ENCODE data around the gene SLC16A13. TPM values are rescaled to one million over a fixed set of nuclear protein-coding genes. Genes with fewer than 3 reads are reported as not detected.
"Not testable (repeated sequence)": the region's sequence is repeated elsewhere in the genome, so short reads cannot be mapped to it uniquely, and the experiment has no call there.

Gene SLC16A13
- 10 to 100 TPM; 11.7 to 19.1 TPM for total RNA-seq

- Mint-ChIP-seq H3K4me3 (peak within 1 kb of the TSS; percentile 90), H3K9me3 (no peaks in the 10 kb centered on the region), H3K36me3 (no peaks in the 10 kb centered on the region), H3K4me1 (ENCODE audit: low read depth in 2 of 2) (peaks cover 41 to 42% of the 10 kb centered on the region in 2 donors), H3K27me3 (no peaks in the 10 kb centered on the region), H3K27ac (peak within 1 kb of the TSS; percentile 97)
- DNase-seq (ENCODE audit: low spot score) (peak; percentile 99), ATAC-seq (peak; percentile 97 to 98)
Measured at GRCh38 chr17:7035591-7036368, at the start of gene SLC16A13. SLC16A13 (plus strand) TSS chr17:7036015; CDS start chr17:7036383, 368 bp downstream.

- H3K27me3 Mint-ChIP-seq, result no peaks in the 10 kb centered on the region
- ATAC-seq (no peak), DNase-seq (ENCODE audit: low spot score) (no peak)
- H3K4me3 Mint-ChIP-seq, result no peak overlapping the region
- no peak overlapping the region for H3K27ac Mint-ChIP-seq
- H3K9me3 Mint-ChIP-seq, result no peaks in the 10 kb centered on the region
- no peaks in the 10 kb centered on the region for H3K36me3 Mint-ChIP-seq
- no peaks in the 10 kb centered on the region for H3K4me1 Mint-ChIP-seq (ENCODE audit: low read depth in 2 of 2)
Measured at GRCh38 chr17:6986676-6987075, 49.1 kb upstream of the SLC16A13 start.

- H3K27me3 Mint-ChIP-seq, result no peaks in the 10 kb centered on the region
- ATAC-seq (no peak), DNase-seq (ENCODE audit: low spot score) (no peak)
- H3K4me1 Mint-ChIP-seq (ENCODE audit: low read depth in 2 of 2), result no peaks in the 10 kb centered on the region
- H3K9me3 Mint-ChIP-seq, result no peaks in the 10 kb centered on the region
- H3K36me3 Mint-ChIP-seq, result no peaks in the 10 kb centered on the region
- no peak overlapping the region for H3K4me3 Mint-ChIP-seq
- no peak overlapping the region for H3K27ac Mint-ChIP-seq
Measured at GRCh38 chr17:6989779-6990178, 46.0 kb upstream of the SLC16A13 start.

GRCh38 chr17:6993613-6994056 lies 42.2 kb upstream of the SLC16A13 start:
- H3K4me3 Mint-ChIP-seq; H3K4me1 Mint-ChIP-seq (ENCODE audit: low read depth in 2 of 2); DNase-seq (ENCODE audit: low spot score); H3K9me3 Mint-ChIP-seq; H3K27ac Mint-ChIP-seq; ATAC-seq; H3K27me3 Mint-ChIP-seq; H3K36me3 Mint-ChIP-seq: not testable (repeated sequence)

GRCh38 chr17:6994118-6994598 lies 41.7 kb upstream of the SLC16A13 start:
- Mint-ChIP-seq H3K27ac (no peak overlapping the region), H3K4me3 (no peak overlapping the region), H3K4me1 (ENCODE audit: low read depth in 2 of 2) (peaks cover 0 to 3% of the 10 kb centered on the region in 2 donors), H3K9me3 (no peaks in the 10 kb centered on the region), H3K36me3 (peaks cover 7% of the 10 kb centered on the region), H3K27me3 (no peaks in the 10 kb centered on the region)
- no peak for ATAC-seq
- DNase-seq (ENCODE audit: low spot score), result no peak

GRCh38 chr17:6994666-6995256 lies 41.1 kb upstream of the SLC16A13 start:
- DNase-seq (ENCODE audit: low spot score) (no peak), ATAC-seq (no peak)
- no peak overlapping the region for H3K4me3 Mint-ChIP-seq
- peaks cover 7% of the 10 kb centered on the region for H3K36me3 Mint-ChIP-seq
- H3K4me1 Mint-ChIP-seq (ENCODE audit: low read depth in 2 of 2), result peaks cover 0 to 3% of the 10 kb centered on the region in 2 donors
- no peak overlapping the region for H3K27ac Mint-ChIP-seq
- no peaks in the 10 kb centered on the region for H3K27me3 Mint-ChIP-seq
- no peaks in the 10 kb centered on the region for H3K9me3 Mint-ChIP-seq

GRCh38 chr17:6995500-6996255 lies 40.1 kb upstream of the SLC16A13 start, which contains the start of gene ALOX12:
ALOX12 (plus strand) TSS chr17:6996049; CDS start chr17:6996118, 69 bp downstream.
- H3K27me3 Mint-ChIP-seq, result no peaks in the 10 kb centered on the region
- ATAC-seq, result peak in 1 of 2 donors; percentile 34
- no peak for DNase-seq (ENCODE audit: low spot score)
- H3K4me1 Mint-ChIP-seq (ENCODE audit: low read depth in 2 of 2), result peaks cover 4 to 7% of the 10 kb centered on the region in 2 donors
- no peaks in the 10 kb centered on the region for H3K9me3 Mint-ChIP-seq
- no peak within 1 kb of the TSS for H3K27ac Mint-ChIP-seq
- peaks cover 10% of the 10 kb centered on the region for H3K36me3 Mint-ChIP-seq
- H3K4me3 Mint-ChIP-seq, result no peak within 1 kb of the TSS

- no peak for DNase-seq (ENCODE audit: low spot score)
- ATAC-seq, result peak; percentile 6 to 50
- Mint-ChIP-seq H3K4me1 (ENCODE audit: low read depth in 2 of 2) (peaks cover 4 to 7% of the 10 kb centered on the region in 2 donors), H3K27ac (no peak overlapping the region), H3K4me3 (no peak overlapping the region), H3K36me3 (peaks cover 16% of the 10 kb centered on the region), H3K9me3 (no peaks in the 10 kb centered on the region), H3K27me3 (no peaks in the 10 kb centered on the region)
Measured at GRCh38 chr17:6996256-6997011, 39.4 kb upstream of the SLC16A13 start.

- DNase-seq (ENCODE audit: low spot score), result no peak
- H3K4me3 Mint-ChIP-seq, result no peak overlapping the region
- peaks cover 23% of the 10 kb centered on the region for H3K36me3 Mint-ChIP-seq
- no peaks in the 10 kb centered on the region for H3K9me3 Mint-ChIP-seq
- no peak for ATAC-seq
- H3K27me3 Mint-ChIP-seq, result no peaks in the 10 kb centered on the region
- H3K27ac Mint-ChIP-seq, result no peak overlapping the region
- peaks cover 8 to 9% of the 10 kb centered on the region in 2 donors for H3K4me1 Mint-ChIP-seq (ENCODE audit: low read depth in 2 of 2)
Measured at GRCh38 chr17:6997171-6997570, 38.6 kb upstream of the SLC16A13 start.

- DNase-seq (ENCODE audit: low spot score) (no peak), ATAC-seq (no peak)
- peak overlapping the region in 1 of 2 donors; percentile 40 for H3K27ac Mint-ChIP-seq
- H3K4me1 Mint-ChIP-seq (ENCODE audit: low read depth in 2 of 2), result peaks cover 9 to 10% of the 10 kb centered on the region in 2 donors
- H3K27me3 Mint-ChIP-seq, result no peaks in the 10 kb centered on the region
- H3K4me3 Mint-ChIP-seq, result no peak overlapping the region
- H3K9me3 Mint-ChIP-seq, result no peaks in the 10 kb centered on the region
- H3K36me3 Mint-ChIP-seq, result peaks cover 26% of the 10 kb centered on the region
Measured at GRCh38 chr17:6998855-6999508, 36.8 kb upstream of the SLC16A13 start.

GRCh38 chr17:7001318-7001961 lies 34.4 kb upstream of the SLC16A13 start:
- H3K4me1 Mint-ChIP-seq (ENCODE audit: low read depth in 2 of 2), result peaks cover 18 to 19% of the 10 kb centered on the region in 2 donors
- no peak for DNase-seq (ENCODE audit: low spot score)
- H3K27me3 Mint-ChIP-seq, result no peaks in the 10 kb centered on the region
- H3K4me3 Mint-ChIP-seq, result no peak overlapping the region
- peak overlapping the region in 1 of 2 donors; percentile 24 for H3K27ac Mint-ChIP-seq
- ATAC-seq, result no peak
- H3K36me3 Mint-ChIP-seq, result peaks cover 26% of the 10 kb centered on the region
- no peaks in the 10 kb centered on the region for H3K9me3 Mint-ChIP-seq

- Mint-ChIP-seq H3K27ac (peak overlapping the region in 1 of 2 donors; percentile 24), H3K9me3 (no peaks in the 10 kb centered on the region), H3K4me3 (no peak overlapping the region), H3K27me3 (no peaks in the 10 kb centered on the region), H3K4me1 (ENCODE audit: low read depth in 2 of 2) (peaks cover 24 to 25% of the 10 kb centered on the region in 2 donors), H3K36me3 (peaks cover 26% of the 10 kb centered on the region)
- DNase-seq (ENCODE audit: low spot score), result no peak
- no peak for ATAC-seq
Measured at GRCh38 chr17:7002288-7003047, 33.3 kb upstream of the SLC16A13 start.

Data from natural killer cell treated with Interleukin-12 subunit alpha and Interleukin-12 subunit beta and Interleukin-15 and Interleukin-18, amount 100 ng/mL, for 72 hours (primary cell).